Testis (tissue), 3 donors: ENCODE data around the gene CRB1. TPM values are rescaled to one million over a fixed set of nuclear protein-coding genes. Genes with fewer than 3 reads are reported as not detected.

ENCODE experiments used
- DNase-seq: peaks from one replicate; pipeline ENCODE4 v3.0.0-alpha.2; 2019
- H3K27ac ChIP-seq, 2 donors: fragments of 200-600 bp; sonication (generic); one replicate each; pipeline ENCODE4 v1.5.1; 2019
- H3K27me3 ChIP-seq: fragments of 200-600 bp; sonication (generic); one replicate; pipeline ENCODE4 v1.5.1; 2019
- H3K36me3 ChIP-seq: fragments of 200-600 bp; sonication (generic); one replicate; pipeline ENCODE4 v1.5.1; 2017; ENCODE audit warnings: low read depth; ENCODE audit errors: missing control alignments
- H3K4me1 ChIP-seq: fragments of 200-600 bp; sonication (generic); one replicate; pipeline ENCODE4 v1.5.1; 2019
- H3K4me3 ChIP-seq, 2 donors: fragments of 200-600 bp; sonication (generic); one replicate each; pipeline ENCODE4 v1.5.1; 2017 to 2019
- H3K9me3 ChIP-seq: fragments of 200-600 bp; sonication (generic); one replicate; pipeline ENCODE4 v1.5.1; 2017
- POLR2A ChIP-seq: fragments of 450-650 bp; IDR thresholded peaks from one replicate; pipeline ENCODE4 v1.6.1; 2017; ENCODE audit warnings: antibody characterized with exemption, mild to moderate bottlenecking, moderate library complexity
- WGBS, 2 donors: methylation state at CpG; one replicate each; pipeline ENCODE4 v1.1.5; 2018; 5-methylcytosine and 5-hydroxymethylcytosine counted together
- intact Hi-C: fragments of 100-400 bp; cut with DNase I; formaldehyde crosslinking; loops from one replicate; pipeline ENCODE4 v1.15.1; 2023; ENCODE audit warnings: low total_unique reads
- polyA plus RNA-seq: library from polyadenylated mRNA; stranded (reverse); fragments of 350-450 nt; fragmentation: Illumina TruSeq; extraction: RNeasy Lipid Tissue Mini Kit (QIAGEN cat#74804); gene quantifications from one replicate; pipeline ENCODE4 v1.2.3, GENCODE V29; 2014; ENCODE audit warnings: low read depth, low replicate concordance; ENCODE audit not compliant: insufficient read depth
- small RNA-seq, 2 donors: library from RNA; depleted of rRNA; stranded (forward); fragments of <200 nt; gene quantifications; one replicate each; pipeline ENCODE3, GENCODE V24; 2016
- total RNA-seq, 2 donors: library from RNA; depleted of rRNA; stranded (reverse); fragments of >200 nt; gene quantifications; one replicate each; pipeline ENCODE4 v1.2.3, GENCODE V29; 2016
- TF ChIP-seq, protein P1 (sequence below), 3 experiments: fragments of 450-650 bp in 2 of 3; fragments of 200-600 bp in 1 of 3; sonication (generic) in 1 of 3; IDR thresholded peaks; one replicate each; pipeline ENCODE4 v1.5.1; 2016 to 2019; ENCODE audit warnings: antibody characterized with exemption in 3 of 3, mild to moderate bottlenecking in 2 of 3, moderate library complexity in 1 of 3

Gene CRB1
- total and polyA plus RNA-seq, 3 donors from 2014 or later, result 7.4 to 14.7 (median 12.9) TPM

DNA sequence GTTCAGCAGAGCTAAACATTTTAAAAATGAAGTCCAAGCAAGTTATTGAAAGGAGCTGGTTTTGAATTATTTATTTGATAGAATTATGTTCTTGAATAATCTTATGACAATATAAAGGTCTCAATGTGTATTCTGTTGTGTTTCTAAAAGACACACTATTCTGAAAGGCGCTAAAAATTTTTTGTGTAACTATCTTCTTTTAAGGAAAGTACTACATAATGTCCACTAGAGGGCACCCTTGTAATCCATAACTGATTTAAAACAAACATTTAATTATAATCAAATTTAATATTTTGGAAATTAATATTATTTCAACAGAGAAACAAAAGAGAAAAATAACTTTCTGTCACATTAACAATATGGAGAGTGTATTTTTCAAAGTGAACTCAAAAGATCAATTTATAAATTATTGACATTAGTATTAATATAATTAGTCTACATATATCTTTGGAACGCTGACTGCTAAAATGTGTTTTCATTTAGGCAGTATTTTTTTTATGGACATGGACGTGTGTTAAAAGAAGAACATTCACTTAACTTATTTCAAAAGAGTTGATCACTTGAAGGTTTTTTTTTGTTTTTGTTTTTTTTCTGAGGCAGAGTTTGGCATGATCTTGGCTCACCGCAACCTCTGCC, 258.8 kb downstream of the CRB1 start:
- intact Hi-C loops, result no loop called here
- TF ChIP-seq POLR2A, result no peak
- TF ChIP-seq, protein P1, sequence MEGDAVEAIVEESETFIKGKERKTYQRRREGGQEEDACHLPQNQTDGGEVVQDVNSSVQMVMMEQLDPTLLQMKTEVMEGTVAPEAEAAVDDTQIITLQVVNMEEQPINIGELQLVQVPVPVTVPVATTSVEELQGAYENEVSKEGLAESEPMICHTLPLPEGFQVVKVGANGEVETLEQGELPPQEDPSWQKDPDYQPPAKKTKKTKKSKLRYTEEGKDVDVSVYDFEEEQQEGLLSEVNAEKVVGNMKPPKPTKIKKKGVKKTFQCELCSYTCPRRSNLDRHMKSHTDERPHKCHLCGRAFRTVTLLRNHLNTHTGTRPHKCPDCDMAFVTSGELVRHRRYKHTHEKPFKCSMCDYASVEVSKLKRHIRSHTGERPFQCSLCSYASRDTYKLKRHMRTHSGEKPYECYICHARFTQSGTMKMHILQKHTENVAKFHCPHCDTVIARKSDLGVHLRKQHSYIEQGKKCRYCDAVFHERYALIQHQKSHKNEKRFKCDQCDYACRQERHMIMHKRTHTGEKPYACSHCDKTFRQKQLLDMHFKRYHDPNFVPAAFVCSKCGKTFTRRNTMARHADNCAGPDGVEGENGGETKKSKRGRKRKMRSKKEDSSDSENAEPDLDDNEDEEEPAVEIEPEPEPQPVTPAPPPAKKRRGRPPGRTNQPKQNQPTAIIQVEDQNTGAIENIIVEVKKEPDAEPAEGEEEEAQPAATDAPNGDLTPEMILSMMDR (IDR thresholded peaks at IDR 0.05), result peak; percentile 15 to 89 (median 41)
- Histone ChIP-seq H3K27ac (no peak overlapping the region), H3K4me3 (no peak overlapping the region), H3K4me1 (no peaks in the 10 kb centered on the region), H3K9me3 (no peaks in the 10 kb centered on the region), H3K27me3 (no peaks in the 10 kb centered on the region), H3K36me3 (no peaks in the 10 kb centered on the region)
- DNase-seq, result no peak
- WGBS, 2 donors, result 66 to 68% methylated on average over 4 of the region's 4 CpGs

Small RNAs within 50 kb of the gene (small RNA-seq; reads per million reads assigned to genes)
- 0 reads per million in 2 donors for gene MRPS21P3

Other genes starting within 250 kb of the CRB1 start
- under 1 TPM; 0.31 TPM for gene F13B, start 201.0 kb upstream of the CRB1 start, total RNA-seq
- 0.70 TPM for gene F13B, start 201.0 kb upstream of the CRB1 start, polyA plus RNA-seq
- gene ASPM, start 121.6 kb upstream of the CRB1 start, total RNA-seq, result 10 to 100 TPM; 10.6 to 13.4 TPM
- 1.6 TPM for gene ASPM, start 121.6 kb upstream of the CRB1 start, polyA plus RNA-seq
- 10 to 100 TPM; 14.3 to 14.6 TPM for gene ZBTB41, start 67.0 kb upstream of the CRB1 start, total RNA-seq
- 4.9 TPM for gene ZBTB41, start 67.0 kb upstream of the CRB1 start, polyA plus RNA-seq